GM12892 (cell line): ENCODE measurements around the gene SEMA6B.

ENCODE experiments used
- POLR2A ChIP-seq: IDR thresholded peaks from 2 replicates; pipeline ENCODE4 v1.6.1; 2011; ENCODE audit warnings: low read depth, low read length, control low read depth
- POLR2AphosphoS5 ChIP-seq: IDR thresholded peaks from 2 replicates; pipeline ENCODE4 v1.6.1; 2011; ENCODE audit warnings: low read depth, low read length, control low read depth
- TAF1 ChIP-seq: IDR thresholded peaks from 2 replicates; pipeline ENCODE4 v1.6.1; 2011; ENCODE audit warnings: low read depth, mild to moderate bottlenecking, control low read depth, low read length, borderline replicate concordance

GRCh38 chr19:4525563-4526002 is 33.9 kb downstream of the SEMA6B start:
- TF ChIP-seq TAF1 (no peak), POLR2AphosphoS5 (no peak), POLR2A (no peak)
